ENCODE data around the gene CCL20. TPM values are rescaled to one million over a fixed set of nuclear protein-coding genes. Genes with fewer than 3 reads are reported as not detected.

Gene CCL20
- total and polyA plus RNA-seq, 2 donors (not counting 3 experiments of a cell fraction or from before 2014, with no cell fraction given), result 0.32 TPM; not detected in 1

DNA sequence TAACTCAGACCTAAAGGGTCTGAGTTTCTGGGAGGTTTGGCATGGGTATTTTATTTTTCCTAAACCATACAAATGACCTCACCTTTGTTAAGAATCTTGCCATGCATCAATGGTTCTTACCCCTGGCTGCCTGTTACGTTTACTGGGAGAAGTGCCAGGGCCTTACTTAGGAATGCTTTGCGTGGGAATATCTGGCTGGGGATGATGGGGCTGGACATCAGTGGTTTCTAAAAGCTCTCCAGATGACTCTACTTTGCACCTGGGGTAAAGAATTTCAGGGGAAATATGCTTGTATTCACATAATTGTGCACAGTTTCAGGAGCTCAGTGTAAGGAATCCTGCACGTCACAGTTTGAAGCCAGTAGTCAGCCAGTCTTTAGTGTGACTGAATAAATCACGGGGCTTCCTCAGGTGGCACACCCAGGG is 39.6 kb downstream of the CCL20 start:
- intact Hi-C loops (cut with micrococcal nuclease) (no loop called here), dilution Hi-C loops (cut with MboI; ENCODE audit: extremely low pct_ligation_motif_present, low sequenced_read_pairs) (no loop called here)
- Histone ChIP-seq H3K9me1 (replicated peaks; ENCODE audit: control insufficient read depth, extremely low read depth, insufficient read depth, low read length) (no peaks in the 10 kb centered on the region), H3K9me3 (replicated peaks; ENCODE audit: control insufficient read depth, insufficient read depth, low read length) (no peaks in the 10 kb centered on the region), H2AFZ (ENCODE audit: low read depth, low read length) (no peak overlapping the region), H3K4me3 (replicated peaks in 1 of 3; ENCODE audit: insufficient read depth in 1 of 3, low read depth in 1 of 3, low read length in 3 of 3) (no peak overlapping the region), H3K27me3 (ENCODE audit: control insufficient read depth in 2 of 2, insufficient read depth in 2 of 2, low read length in 2 of 2) (no peaks in the 10 kb centered on the region), H4K20me1 (replicated peaks; ENCODE audit: control insufficient read depth, extremely low read depth, insufficient read depth, low read length) (no peaks in the 10 kb centered on the region), H3K4me1 (ENCODE audit: control insufficient read depth, extremely low read depth, insufficient read depth, low read length) (peaks cover 10% of the 10 kb centered on the region), H3K27ac (ENCODE audit: insufficient read depth, low read depth, low read length) (no peak overlapping the region), H3K79me2 (ENCODE audit: control insufficient read depth, insufficient read depth, low read length) (no peaks in the 10 kb centered on the region), H3K9ac (replicated peaks; ENCODE audit: extremely low read depth, insufficient read depth, low read length) (no peak overlapping the region), H3K36me3 (ENCODE audit: control insufficient read depth in 2 of 2, extremely low read depth in 1 of 2, insufficient read depth in 2 of 2, low read length in 2 of 2) (no peaks in the 10 kb centered on the region), H3K4me2 (ENCODE audit: insufficient read depth, low read length) (no peak overlapping the region)
- DNase-seq (ENCODE audit: low read depth, low spot score) (no peak), FAIRE-seq (no peak)
- POLR2A ChIA-PET, result no interaction called here
- no peak for TF ChIP-seq MYC (IDR thresholded peaks at IDR 0.05; ENCODE audit: low read depth, low read length)
- TF ChIP-seq POLR2AphosphoS5 (IDR thresholded peaks at IDR 0.05; ENCODE audit: insufficient read depth, low read depth, low read length), result no peak
- TF ChIP-seq, protein P1, sequence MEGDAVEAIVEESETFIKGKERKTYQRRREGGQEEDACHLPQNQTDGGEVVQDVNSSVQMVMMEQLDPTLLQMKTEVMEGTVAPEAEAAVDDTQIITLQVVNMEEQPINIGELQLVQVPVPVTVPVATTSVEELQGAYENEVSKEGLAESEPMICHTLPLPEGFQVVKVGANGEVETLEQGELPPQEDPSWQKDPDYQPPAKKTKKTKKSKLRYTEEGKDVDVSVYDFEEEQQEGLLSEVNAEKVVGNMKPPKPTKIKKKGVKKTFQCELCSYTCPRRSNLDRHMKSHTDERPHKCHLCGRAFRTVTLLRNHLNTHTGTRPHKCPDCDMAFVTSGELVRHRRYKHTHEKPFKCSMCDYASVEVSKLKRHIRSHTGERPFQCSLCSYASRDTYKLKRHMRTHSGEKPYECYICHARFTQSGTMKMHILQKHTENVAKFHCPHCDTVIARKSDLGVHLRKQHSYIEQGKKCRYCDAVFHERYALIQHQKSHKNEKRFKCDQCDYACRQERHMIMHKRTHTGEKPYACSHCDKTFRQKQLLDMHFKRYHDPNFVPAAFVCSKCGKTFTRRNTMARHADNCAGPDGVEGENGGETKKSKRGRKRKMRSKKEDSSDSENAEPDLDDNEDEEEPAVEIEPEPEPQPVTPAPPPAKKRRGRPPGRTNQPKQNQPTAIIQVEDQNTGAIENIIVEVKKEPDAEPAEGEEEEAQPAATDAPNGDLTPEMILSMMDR (IDR thresholded peaks at IDR 0.05; ENCODE audit: extremely low read depth in 1 of 2, insufficient read depth in 1 of 2, low read depth in 1 of 2, low read length in 2 of 2), result no peak
- TF ChIP-seq EZH2 (IDR thresholded peaks at IDR 0.05; ENCODE audit: borderline replicate concordance, low read depth, low read length, severe bottlenecking), result no peak
- TF ChIP-seq FOS (IDR thresholded peaks at IDR 0.05; ENCODE audit: borderline replicate concordance, insufficient read depth, low read length), result no peak
- no peak for TF ChIP-seq GATA2 (IDR thresholded peaks at IDR 0.05; ENCODE audit: insufficient read depth, insufficient read length, low read depth, low read length)
- no peak for TF ChIP-seq MAX (IDR thresholded peaks at IDR 0.05; ENCODE audit: insufficient read depth, insufficient read length)
- no peak for TF ChIP-seq JUN (IDR thresholded peaks at IDR 0.05; ENCODE audit: borderline replicate concordance, insufficient read depth, insufficient read length, low read depth)
- no TSS peak for BruUV-seq (replicated peaks)
- CTCF ChIA-PET, result interaction anchor here (0.8 to 1.5 kb wide), 4 partner anchors 10 to 35 kb away, joined by 3 to 14 read pairs (median 4); no protein-coding TSS in a partner anchor
